ENCODE results near the gene ZSCAN10.

- peak in 2 of 5 experiments; percentile 19 to 31 for TF ChIP-seq CTCF (IDR thresholded peaks at IDR 0.05)
- TF ChIP-seq POLR2A (IDR thresholded peaks at IDR 0.05) = peak; percentile 14 to 24
Measured at GRCh38 chr16:3123986-3124886, 25.1 kb upstream of the ZSCAN10 start.
